SK-N-SH treated with all-trans-retinoic acid at 6 μM for 48 hours (cell line): ENCODE data around the gene BCAT1.

Experiments
- ARNTL ChIP-seq: fragments of 450-650 bp; formaldehyde crosslinking; IDR thresholded peaks from 2 replicates; pipeline ENCODE4 v1.5.0; 2020; ENCODE audit warnings: low read depth, mild to moderate bottlenecking, moderate library complexity, borderline replicate concordance
- ESRRG ChIP-seq: fragments of 250-450 bp; sonication (Bioruptor Pico); IDR thresholded peaks from 2 replicates; pipeline ENCODE4 v1.6.1; 2021; ENCODE audit warnings: mild to moderate bottlenecking
- GLIS3 ChIP-seq: fragments of 250-450 bp; sonication (Bioruptor Pico); IDR thresholded peaks from 2 replicates; pipeline ENCODE4 v1.5.0; 2020; ENCODE audit warnings: mild to moderate bottlenecking, moderate library complexity
- ISL1 ChIP-seq: fragments of 250-450 bp; sonication (Bioruptor Pico); IDR thresholded peaks from 2 replicates; pipeline ENCODE4 v2.1.2; 2022; ENCODE audit warnings: mild to moderate bottlenecking, moderate library complexity
- OSR1 ChIP-seq: fragments of 250-450 bp; sonication (Bioruptor Pico); IDR thresholded peaks from 2 replicates; pipeline ENCODE4 v1.8.0; 2022; ENCODE audit warnings: moderate library complexity, mild to moderate bottlenecking, inconsistent platforms
- PATZ1 ChIP-seq: fragments of 250-450 bp; sonication (Bioruptor Pico); IDR thresholded peaks from 2 replicates; pipeline ENCODE4 v1.8.0; 2020; ENCODE audit warnings: mild to moderate bottlenecking, moderate library complexity, borderline replicate concordance
- RARB ChIP-seq: fragments of 250-450 bp; sonication (Bioruptor Pico); IDR thresholded peaks from 2 replicates; pipeline ENCODE4 v1.8.0; 2021; ENCODE audit warnings: mild to moderate bottlenecking, moderate library complexity
- TOX ChIP-seq: fragments of 250-450 bp; sonication (Bioruptor Pico); IDR thresholded peaks from 2 replicates; pipeline ENCODE4 v1.8.0; 2021; ENCODE audit warnings: mild to moderate bottlenecking, moderate library complexity, borderline replicate concordance
- ZC3H10 ChIP-seq: fragments of 250-450 bp; sonication (Bioruptor Pico); IDR thresholded peaks from 2 replicates; pipeline ENCODE4 v1.5.1; 2021; ENCODE audit warnings: mild to moderate bottlenecking, moderate library complexity
- ZFP3 ChIP-seq: fragments of 250-450 bp; sonication (Bioruptor Pico); IDR thresholded peaks from 2 replicates; pipeline ENCODE4 v1.5.0; 2020; ENCODE audit warnings: mild to moderate bottlenecking, moderate library complexity
- ZNF70 ChIP-seq: fragments of 450-650 bp; formaldehyde crosslinking; IDR thresholded peaks from 2 replicates; pipeline ENCODE4 v1.5.0; 2020; ENCODE audit warnings: mild to moderate bottlenecking, moderate library complexity
- TF ChIP-seq, protein P1 (sequence below): fragments of 250-450 bp; sonication (Bioruptor Pico); IDR thresholded peaks from 2 replicates; pipeline ENCODE4 v1.8.0; 2021; ENCODE audit warnings: low read depth, mild to moderate bottlenecking, moderate library complexity, borderline replicate concordance
- TF ChIP-seq, protein P2 (sequence below): fragments of 250-450 bp; sonication (Bioruptor Pico); IDR thresholded peaks from 2 replicates; pipeline ENCODE4 v1.5.1; 2020; ENCODE audit warnings: low read depth, mild to moderate bottlenecking, moderate library complexity

DNA sequence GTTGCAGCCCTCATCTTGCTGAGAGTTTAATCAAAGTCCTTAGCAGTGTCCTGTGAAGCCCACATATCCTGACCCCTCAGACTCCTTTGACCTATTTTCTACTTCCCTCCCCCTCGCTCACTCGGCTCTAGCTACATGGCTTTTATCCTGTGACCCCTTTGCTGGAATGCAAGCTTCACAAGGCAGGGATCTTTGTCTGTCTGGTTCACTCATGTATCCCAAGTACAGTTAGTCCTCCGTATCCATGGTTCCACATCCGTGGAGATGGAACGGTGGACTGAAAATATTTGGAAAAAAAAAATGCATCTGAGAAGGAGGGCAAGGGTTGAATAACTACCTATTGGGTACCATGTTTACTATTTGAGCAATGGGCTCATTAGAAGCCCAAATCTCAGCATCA is 173.8 kb downstream of the BCAT1 start:
- TF ChIP-seq GLIS3 (CRISPR knock-in tag) (no peak), TOX (CRISPR knock-in tag) (no peak), ZFP3 (CRISPR knock-in tag) (no peak), PATZ1 (CRISPR knock-in tag) (no peak), OSR1 (CRISPR knock-in tag) (no peak), ISL1 (CRISPR knock-in tag) (no peak), ESRRG (no peak), RARB (CRISPR knock-in tag) (no peak), ARNTL (CRISPR knock-in tag) (no peak), ZC3H10 (CRISPR knock-in tag) (no peak), ZNF70 (CRISPR knock-in tag) (no peak)
- TF ChIP-seq, protein P1, sequence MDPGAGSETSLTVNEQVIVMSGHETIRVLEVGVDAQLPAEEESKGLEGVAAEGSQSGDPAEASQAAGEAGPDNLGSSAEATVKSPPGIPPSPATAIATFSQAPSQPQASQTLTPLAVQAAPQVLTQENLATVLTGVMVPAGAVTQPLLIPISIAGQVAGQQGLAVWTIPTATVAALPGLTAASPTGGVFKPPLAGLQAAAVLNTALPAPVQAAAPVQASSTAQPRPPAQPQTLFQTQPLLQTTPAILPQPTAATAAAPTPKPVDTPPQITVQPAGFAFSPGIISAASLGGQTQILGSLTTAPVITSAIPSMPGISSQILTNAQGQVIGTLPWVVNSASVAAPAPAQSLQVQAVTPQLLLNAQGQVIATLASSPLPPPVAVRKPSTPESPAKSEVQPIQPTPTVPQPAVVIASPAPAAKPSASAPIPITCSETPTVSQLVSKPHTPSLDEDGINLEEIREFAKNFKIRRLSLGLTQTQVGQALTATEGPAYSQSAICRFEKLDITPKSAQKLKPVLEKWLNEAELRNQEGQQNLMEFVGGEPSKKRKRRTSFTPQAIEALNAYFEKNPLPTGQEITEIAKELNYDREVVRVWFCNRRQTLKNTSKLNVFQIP (CRISPR knock-in tag), result no peak
- TF ChIP-seq, protein P2, sequence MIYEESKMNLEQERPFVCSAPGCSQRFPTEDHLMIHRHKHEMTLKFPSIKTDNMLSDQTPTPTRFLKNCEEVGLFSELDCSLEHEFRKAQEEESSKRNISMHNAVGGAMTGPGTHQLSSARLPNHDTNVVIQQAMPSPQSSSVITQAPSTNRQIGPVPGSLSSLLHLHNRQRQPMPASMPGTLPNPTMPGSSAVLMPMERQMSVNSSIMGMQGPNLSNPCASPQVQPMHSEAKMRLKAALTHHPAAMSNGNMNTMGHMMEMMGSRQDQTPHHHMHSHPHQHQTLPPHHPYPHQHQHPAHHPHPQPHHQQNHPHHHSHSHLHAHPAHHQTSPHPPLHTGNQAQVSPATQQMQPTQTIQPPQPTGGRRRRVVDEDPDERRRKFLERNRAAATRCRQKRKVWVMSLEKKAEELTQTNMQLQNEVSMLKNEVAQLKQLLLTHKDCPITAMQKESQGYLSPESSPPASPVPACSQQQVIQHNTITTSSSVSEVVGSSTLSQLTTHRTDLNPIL (CRISPR knock-in tag), result no peak
